Fibroblast of lung (primary cell): ENCODE data around the gene PRSS22. TPM values are rescaled to one million over a fixed set of nuclear protein-coding genes. Genes with fewer than 3 reads are reported as not detected.

ENCODE experiments used
- DNase-seq, 2 donors: peaks; one replicate each; pipeline versions ENCODE4 v3.0.0 to v3.0.0-alpha.2; 2010; ENCODE audit warnings: low read depth in 2 of 2
- H2AFZ ChIP-seq: 2 replicates; pipeline ENCODE4 v1.5.1; 2012; ENCODE audit warnings: low read length, control low read depth, inconsistent platforms
- H3K27ac ChIP-seq: 2 replicates; pipeline ENCODE4 v1.5.1; 2011; ENCODE audit warnings: low read length, control low read depth; ENCODE audit not compliant: insufficient read depth
- H3K27me3 ChIP-seq: 2 replicates; pipeline ENCODE4 v1.5.1; 2011; ENCODE audit warnings: mild to moderate bottlenecking, low read length; ENCODE audit not compliant: control insufficient read depth, insufficient read depth
- H3K36me3 ChIP-seq: 2 replicates; pipeline ENCODE4 v1.5.1; 2011; ENCODE audit warnings: low read length; ENCODE audit not compliant: control insufficient read depth, insufficient read depth
- H3K4me1 ChIP-seq: 2 replicates; pipeline ENCODE4 v1.5.1; 2011; ENCODE audit warnings: low read length; ENCODE audit not compliant: control insufficient read depth, insufficient read depth; ENCODE audit errors: extremely low read depth
- H3K4me2 ChIP-seq: 2 replicates; pipeline ENCODE4 v1.5.1; 2011; ENCODE audit warnings: low read length, control low read depth; ENCODE audit not compliant: insufficient read depth; ENCODE audit errors: extremely low read depth
- H3K4me3 ChIP-seq, 4 experiments: fragments of 200-600 bp in 1 of 4; sonication (generic) in 1 of 4; replicated peaks in 1 of 4; 2 replicates each; pipeline ENCODE4 v1.5.1; 2011 to 2016; ENCODE audit warnings: low read length in 4 of 4, low read depth in 3 of 4, mild to moderate bottlenecking in 3 of 4, control low read depth in 2 of 4, inconsistent platforms in 1 of 4, mixed read lengths in 1 of 4; ENCODE audit not compliant: insufficient read depth in 1 of 4; ENCODE audit errors: control extremely low read depth in 1 of 4
- H3K79me2 ChIP-seq: 2 replicates; pipeline ENCODE4 v1.5.1; 2012; ENCODE audit warnings: mild to moderate bottlenecking, low read length, inconsistent platforms; ENCODE audit not compliant: control insufficient read depth, insufficient read depth
- H3K9ac ChIP-seq: 2 replicates; pipeline ENCODE4 v1.5.1; 2011; ENCODE audit warnings: mild to moderate bottlenecking, low read length, control low read depth; ENCODE audit not compliant: insufficient read depth
- H3K9me3 ChIP-seq: 2 replicates; pipeline ENCODE4 v1.5.1; 2012; ENCODE audit warnings: low read depth, low read length; ENCODE audit not compliant: control insufficient read depth, insufficient read depth
- H4K20me1 ChIP-seq: 2 replicates; pipeline ENCODE4 v1.5.1; 2011; ENCODE audit warnings: low read length; ENCODE audit not compliant: control insufficient read depth, insufficient read depth; ENCODE audit errors: extremely low read depth
- EZH2 ChIP-seq: IDR thresholded peaks from 2 replicates; pipeline ENCODE4 v1.5.1; 2012; ENCODE audit warnings: low read length, control low read depth, mild to moderate bottlenecking; ENCODE audit errors: missing control alignments
- polyA plus RNA-seq, 2 donors: library from polyadenylated mRNA; depleted of rRNA in 1 of 2; stranded (reverse) in 1 of 2; unstranded in 1 of 2; fragments of >200 nt; gene quantifications; 2 replicates each; pipeline ENCODE4 v1.2.1, GENCODE V29; 2011 to 2012; ENCODE audit warnings: missing spikeins in 1 of 2
- total RNA-seq: library from RNA; depleted of rRNA; stranded (reverse); fragments of >200 nt; gene quantifications from 2 replicates; pipeline ENCODE4 v1.2.1, GENCODE V29; 2014
- TF ChIP-seq, protein P1 (sequence below), 2 donors: IDR thresholded peaks in 1 of 2; conservative IDR thresholded peaks in 1 of 2; 1 replicate in 1 of 2; 2 replicates in 1 of 2; pipeline ENCODE4 v1.5.1; 2011 to 2012; ENCODE audit warnings: low read length in 2 of 2, control low read depth in 1 of 2, inconsistent platforms in 1 of 2, low read depth in 1 of 2, mild to moderate bottlenecking in 1 of 2

PRSS22 gene
- total and polyA plus RNA-seq, 2 donors (not counting 1 experiment from before 2014, with no cell fraction given), result 0.17 TPM; not detected in 1

DNA sequence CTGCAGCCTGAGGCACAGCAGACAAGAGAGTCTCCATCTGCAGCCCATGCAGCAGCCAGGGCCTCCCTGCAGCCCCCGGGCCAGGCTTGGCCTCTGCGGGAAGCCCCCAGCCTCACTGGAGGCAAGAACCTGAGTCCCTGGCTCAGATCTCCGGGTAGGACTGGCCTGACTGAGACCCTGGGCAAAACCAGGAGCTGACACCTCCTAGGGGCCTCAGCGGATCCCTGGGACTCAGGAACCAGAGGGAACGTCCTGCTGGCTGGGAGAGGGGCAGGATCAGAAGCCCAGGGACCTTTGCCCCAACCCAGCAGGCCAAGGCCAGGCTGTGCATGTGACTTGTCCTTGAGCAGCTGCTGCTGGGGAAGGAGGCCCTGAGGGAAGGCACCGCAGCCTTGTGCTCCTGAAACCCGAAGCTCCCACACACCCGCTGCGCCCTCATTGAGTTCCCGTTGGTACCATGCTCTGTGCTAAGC is 42.6 kb downstream of the PRSS22 start:
- no peak for TF ChIP-seq EZH2
- TF ChIP-seq, protein P1, sequence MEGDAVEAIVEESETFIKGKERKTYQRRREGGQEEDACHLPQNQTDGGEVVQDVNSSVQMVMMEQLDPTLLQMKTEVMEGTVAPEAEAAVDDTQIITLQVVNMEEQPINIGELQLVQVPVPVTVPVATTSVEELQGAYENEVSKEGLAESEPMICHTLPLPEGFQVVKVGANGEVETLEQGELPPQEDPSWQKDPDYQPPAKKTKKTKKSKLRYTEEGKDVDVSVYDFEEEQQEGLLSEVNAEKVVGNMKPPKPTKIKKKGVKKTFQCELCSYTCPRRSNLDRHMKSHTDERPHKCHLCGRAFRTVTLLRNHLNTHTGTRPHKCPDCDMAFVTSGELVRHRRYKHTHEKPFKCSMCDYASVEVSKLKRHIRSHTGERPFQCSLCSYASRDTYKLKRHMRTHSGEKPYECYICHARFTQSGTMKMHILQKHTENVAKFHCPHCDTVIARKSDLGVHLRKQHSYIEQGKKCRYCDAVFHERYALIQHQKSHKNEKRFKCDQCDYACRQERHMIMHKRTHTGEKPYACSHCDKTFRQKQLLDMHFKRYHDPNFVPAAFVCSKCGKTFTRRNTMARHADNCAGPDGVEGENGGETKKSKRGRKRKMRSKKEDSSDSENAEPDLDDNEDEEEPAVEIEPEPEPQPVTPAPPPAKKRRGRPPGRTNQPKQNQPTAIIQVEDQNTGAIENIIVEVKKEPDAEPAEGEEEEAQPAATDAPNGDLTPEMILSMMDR (conservative IDR thresholded peaks at IDR 0.05 in 1 of 2, IDR thresholded peaks at IDR 0.05 in 1 of 2; ENCODE audit: low read depth in 1 of 2, low read length in 2 of 2), result no peak
- DNase-seq, result no peak
- H3K4me3 ChIP-seq, result no peak overlapping the region
- H3K9me3 ChIP-seq, result no peaks in the 10 kb centered on the region
- H3K4me1 ChIP-seq, result no peaks in the 10 kb centered on the region
- no peaks in the 10 kb centered on the region for H3K79me2 ChIP-seq
- no peaks in the 10 kb centered on the region for H3K36me3 ChIP-seq
- peaks cover 8% of the 10 kb centered on the region for H3K27me3 ChIP-seq
- H3K4me2 ChIP-seq, result no peak overlapping the region
- H3K9ac ChIP-seq, result no peak overlapping the region
- no peak overlapping the region for H2AFZ ChIP-seq
- H4K20me1 ChIP-seq, result no peaks in the 10 kb centered on the region
- no peak overlapping the region for H3K27ac ChIP-seq

DNA sequence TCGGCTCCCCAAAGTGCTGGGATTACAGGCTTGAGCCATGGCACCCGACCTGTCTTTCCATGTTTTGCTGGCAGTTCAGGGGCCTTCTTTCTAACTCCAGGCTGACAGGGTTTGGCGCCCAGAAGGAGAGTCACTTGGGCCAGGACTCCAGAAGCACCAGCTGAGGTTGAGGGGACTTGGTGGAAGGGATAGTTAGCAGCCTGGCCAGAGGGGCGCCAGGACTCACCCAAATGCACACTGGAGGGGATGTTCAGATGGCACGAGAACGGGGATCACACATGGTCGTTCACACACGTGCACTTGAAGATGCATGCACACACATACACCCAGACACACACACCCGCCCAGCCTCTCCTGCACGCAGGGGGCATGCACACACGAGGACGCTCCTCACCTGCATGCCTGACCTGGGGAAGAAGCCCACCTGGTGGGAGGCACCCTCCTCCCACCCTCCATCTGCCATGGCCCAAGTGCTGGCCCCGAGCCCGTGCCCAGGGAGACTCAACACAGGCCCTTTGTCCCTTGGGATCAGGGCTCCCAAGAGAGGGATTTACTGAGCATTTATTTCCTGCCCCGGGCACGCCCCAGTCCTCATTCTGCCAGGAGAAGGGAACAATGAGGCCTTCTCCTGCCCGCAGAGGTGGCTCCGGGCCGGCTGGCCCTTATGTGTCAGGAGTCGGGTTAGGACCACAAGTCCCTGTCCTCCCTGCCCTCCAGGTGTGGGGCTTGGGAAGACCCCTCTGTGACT is 43.2 kb downstream of the PRSS22 start:
- Histone ChIP-seq H3K9ac (no peak overlapping the region), H2AFZ (no peak overlapping the region), H3K79me2 (no peaks in the 10 kb centered on the region), H3K4me1 (no peaks in the 10 kb centered on the region), H3K9me3 (no peaks in the 10 kb centered on the region), H3K27me3 (peaks cover 6% of the 10 kb centered on the region), H3K4me2 (no peak overlapping the region), H3K36me3 (no peaks in the 10 kb centered on the region), H3K4me3 (no peak overlapping the region), H3K27ac (no peak overlapping the region), H4K20me1 (no peaks in the 10 kb centered on the region)
- no peak for DNase-seq
- TF ChIP-seq, protein P1 (conservative IDR thresholded peaks at IDR 0.05 in 1 of 2, IDR thresholded peaks at IDR 0.05 in 1 of 2; ENCODE audit: low read depth in 1 of 2, low read length in 2 of 2), result no peak
- TF ChIP-seq EZH2, result no peak

DNA sequence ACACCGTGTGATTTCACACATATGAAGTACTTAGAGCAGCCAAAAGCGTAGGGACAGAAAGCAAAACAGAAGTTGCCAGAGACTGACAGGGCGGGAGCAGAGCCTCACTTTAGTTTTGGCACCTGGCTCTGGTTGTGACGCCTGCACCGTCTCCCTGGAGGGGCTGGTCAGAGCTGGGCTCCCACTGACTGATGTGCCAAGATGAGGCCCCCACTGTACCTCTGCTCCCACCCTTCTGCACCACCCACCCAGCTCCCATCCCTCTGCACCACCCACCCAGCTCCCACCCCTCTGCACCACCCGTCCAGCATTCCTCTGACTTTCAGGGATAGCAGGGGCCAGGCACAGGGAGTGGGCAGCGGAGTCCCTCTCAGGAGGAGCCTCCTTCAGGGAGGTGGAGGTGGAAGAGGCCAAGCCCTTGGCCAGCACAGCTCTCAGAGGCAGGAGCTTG is 44.2 kb downstream of the PRSS22 start:
- Histone ChIP-seq H3K4me2 (no peak overlapping the region), H3K9me3 (no peaks in the 10 kb centered on the region), H2AFZ (no peak overlapping the region), H3K4me1 (no peaks in the 10 kb centered on the region), H4K20me1 (no peaks in the 10 kb centered on the region), H3K27ac (no peak overlapping the region), H3K9ac (no peak overlapping the region), H3K79me2 (no peaks in the 10 kb centered on the region), H3K27me3 (peaks cover 5% of the 10 kb centered on the region), H3K4me3 (no peak overlapping the region), H3K36me3 (no peaks in the 10 kb centered on the region)
- DNase-seq, result no peak
- TF ChIP-seq, protein P1 (conservative IDR thresholded peaks at IDR 0.05 in 1 of 2, IDR thresholded peaks at IDR 0.05 in 1 of 2; ENCODE audit: low read depth in 1 of 2, low read length in 2 of 2), result no peak
- no peak for TF ChIP-seq EZH2
